DOHH2 (cell line): Measurements from ENCODE around the gene DCAF8L1.

Experiments used
- H3F3A ChIP-seq: fragments of 200-600 bp; sonication (generic), shearing (Covaris generic); 2 replicates; pipeline ENCODE4 v1.6.0; 2016; ENCODE audit warnings: antibody characterized with exemption, mild to moderate bottlenecking; ENCODE audit not compliant: control insufficient read depth, insufficient read depth
- H3K27ac ChIP-seq: fragments of 200-600 bp; sonication (generic); 2 replicates; pipeline ENCODE4 v1.5.1; 2014; ENCODE audit warnings: low read depth, mild to moderate bottlenecking, low read length, moderate library complexity
- H3K27me3 ChIP-seq: fragments of 200-600 bp; sonication (generic); 2 replicates; pipeline ENCODE4 v1.6.1; 2014; ENCODE audit warnings: mild to moderate bottlenecking, low read length, mixed read lengths; ENCODE audit not compliant: control insufficient read depth
- H3K36me3 ChIP-seq: fragments of 200-600 bp; sonication (generic); 2 replicates; pipeline ENCODE4 v1.6.1; 2014; ENCODE audit warnings: mild to moderate bottlenecking, low read length, moderate library complexity, mixed read lengths; ENCODE audit not compliant: control insufficient read depth
- H3K4me1 ChIP-seq: fragments of 200-600 bp; sonication (generic); 2 replicates; pipeline ENCODE4 v1.6.1; 2014; ENCODE audit warnings: mild to moderate bottlenecking, low read length, mixed read lengths; ENCODE audit not compliant: control insufficient read depth
- H3K4me2 ChIP-seq: fragments of 200-600 bp; sonication (generic); 2 replicates; pipeline ENCODE4 v1.6.0; 2014; ENCODE audit warnings: mild to moderate bottlenecking, low read length, moderate library complexity
- H3K4me3 ChIP-seq: fragments of 200-600 bp; sonication (generic); 2 replicates; pipeline ENCODE4 v1.5.1; 2014; ENCODE audit warnings: mild to moderate bottlenecking, low read length, mixed read lengths
- H3K79me2 ChIP-seq: fragments of 200-600 bp; sonication (generic); 2 replicates; pipeline ENCODE4 v1.6.1; 2014; ENCODE audit warnings: mild to moderate bottlenecking, low read length, mixed read lengths; ENCODE audit not compliant: control insufficient read depth
- H3K9me2 ChIP-seq: fragments of 200-600 bp; sonication (generic); replicated peaks from 2 replicates; pipeline ENCODE4 v1.6.1; 2014; ENCODE audit warnings: mild to moderate bottlenecking, low read length, mixed read lengths; ENCODE audit not compliant: control insufficient read depth
- H3K9me3 ChIP-seq: fragments of 200-600 bp; sonication (generic); 2 replicates; pipeline ENCODE4 v1.6.1; 2014; ENCODE audit warnings: antibody characterized with exemption, low read length, mixed read lengths; ENCODE audit not compliant: control insufficient read depth, insufficient read depth
- H4K20me1 ChIP-seq: fragments of 200-600 bp; sonication (generic); 2 replicates; pipeline ENCODE4 v1.6.0; 2014; ENCODE audit warnings: low read depth, mild to moderate bottlenecking, antibody characterized with exemption, low read length, moderate library complexity; ENCODE audit not compliant: control insufficient read depth, insufficient read depth
- CTCF ChIP-seq: fragments of 200-600 bp; sonication (generic); IDR thresholded peaks from one replicate; pipeline ENCODE4 v1.5.1; 2014; ENCODE audit warnings: antibody characterized with exemption, mild to moderate bottlenecking, low read depth, low read length; ENCODE audit not compliant: poor library complexity, severe bottlenecking
- EZH2phosphoT487 ChIP-seq: fragments of 200-600 bp; sonication (generic); IDR thresholded peaks from 2 replicates; pipeline ENCODE4 v1.6.1; 2017; ENCODE audit warnings: borderline replicate concordance, mild to moderate bottlenecking, antibody characterized with exemption, low read length, moderate library complexity, mixed read lengths

Gene DCAF8L1

GRCh38 chrX:27981349-27981748, at the start of gene DCAF8L1:
TSS of gene DCAF8L1 (minus strand) at chrX:27981449. CDS start at chrX:27981334, 115 bp downstream.
- H3F3A ChIP-seq = no peaks in the 10 kb centered on the region
- H3K4me2 ChIP-seq = no peak within 1 kb of the TSS

GRCh38 chrX:28022371-28022770, 41.1 kb upstream of the DCAF8L1 start:
- no peaks in the 10 kb centered on the region for H3K36me3 ChIP-seq
- H3K4me3 ChIP-seq = no peak overlapping the region
- H3K9me2 ChIP-seq = no peaks in the 10 kb centered on the region
- no peak overlapping the region for H3K4me2 ChIP-seq
- H3K27me3 ChIP-seq = no peaks in the 10 kb centered on the region
- no peak overlapping the region for H3K27ac ChIP-seq
- no peaks in the 10 kb centered on the region for H4K20me1 ChIP-seq
- no peaks in the 10 kb centered on the region for H3F3A ChIP-seq
- no peaks in the 10 kb centered on the region for H3K4me1 ChIP-seq
- TF ChIP-seq EZH2phosphoT487 (no peak), CTCF (no peak)
- H3K79me2 ChIP-seq = no peaks in the 10 kb centered on the region
- H3K9me3 ChIP-seq = no peaks in the 10 kb centered on the region

More at GRCh38 chrX:27981349-27981748, at the start of gene DCAF8L1:
- Histone ChIP-seq H3K27me3 (no peaks in the 10 kb centered on the region), H3K9me3 (no peaks in the 10 kb centered on the region), H4K20me1 (no peaks in the 10 kb centered on the region), H3K4me1 (no peaks in the 10 kb centered on the region), H3K27ac (no peak within 1 kb of the TSS), H3K4me3 (no peak within 1 kb of the TSS), H3K36me3 (no peaks in the 10 kb centered on the region), H3K9me2 (no peaks in the 10 kb centered on the region), H3K79me2 (no peaks in the 10 kb centered on the region)
- TF ChIP-seq CTCF (no peak), EZH2phosphoT487 (no peak)

GRCh38 chrX:28016823-28017222, 35.6 kb upstream of the DCAF8L1 start:
- no peak for TF ChIP-seq CTCF
- no peak for TF ChIP-seq EZH2phosphoT487
- Histone ChIP-seq H3K4me3 (no peak overlapping the region), H3K4me1 (no peaks in the 10 kb centered on the region), H3K9me2 (no peaks in the 10 kb centered on the region), H3K79me2 (no peaks in the 10 kb centered on the region), H3K9me3 (no peaks in the 10 kb centered on the region), H3K27me3 (no peaks in the 10 kb centered on the region), H3K36me3 (no peaks in the 10 kb centered on the region), H3F3A (no peaks in the 10 kb centered on the region), H3K4me2 (no peak overlapping the region), H3K27ac (no peak overlapping the region), H4K20me1 (no peaks in the 10 kb centered on the region)

- H3K9me2 ChIP-seq = no peaks in the 10 kb centered on the region
- no peaks in the 10 kb centered on the region for H3K79me2 ChIP-seq
- H3K9me3 ChIP-seq = no peaks in the 10 kb centered on the region
- H3K36me3 ChIP-seq = no peaks in the 10 kb centered on the region
- H3K4me1 ChIP-seq = no peaks in the 10 kb centered on the region
- no peaks in the 10 kb centered on the region for H3F3A ChIP-seq
- no peaks in the 10 kb centered on the region for H4K20me1 ChIP-seq
- no peaks in the 10 kb centered on the region for H3K27me3 ChIP-seq
- H3K4me3 ChIP-seq = no peak overlapping the region
- no peak overlapping the region for H3K27ac ChIP-seq
- TF ChIP-seq EZH2phosphoT487 = no peak
- TF ChIP-seq CTCF = no peak
- H3K4me2 ChIP-seq = no peak overlapping the region
Observed at GRCh38 chrX:28015993-28016392, 34.7 kb upstream of the DCAF8L1 start.
